GM12878 (cell line): ENCODE data around the gene DNAI2. TPM values are rescaled to one million over a fixed set of nuclear protein-coding genes. Genes with fewer than 3 reads are reported as not detected.

Experiments used
- BHLHE40 ChIP-seq, 2 experiments: fragments of 450-650 bp in 1 of 2; IDR thresholded peaks; 2 replicates each; pipeline ENCODE4 v1.6.1; 2011 to 2017; ENCODE audit warnings: low read depth in 2 of 2, borderline replicate concordance in 1 of 2, improper control_type of control experiment in 1 of 2, low read length in 1 of 2, mild to moderate bottlenecking in 1 of 2
- BRCA1 ChIP-seq: IDR thresholded peaks from 2 replicates; pipeline ENCODE4 v1.6.1; 2011; ENCODE audit warnings: low read depth, low read length, improper control_type of control experiment
- EP300 ChIP-seq, 2 experiments: fragments of 150-350 bp in 1 of 2; IDR thresholded peaks; 2 replicates each; pipeline ENCODE4 v1.6.1; 2011 to 2012; ENCODE audit warnings: low read depth in 2 of 2, low read length in 2 of 2, borderline replicate concordance in 1 of 2, improper control_type of control experiment in 1 of 2, inconsistent platforms in 1 of 2; ENCODE audit not compliant: control insufficient read depth in 1 of 2
- EZH2 ChIP-seq: IDR thresholded peaks from 2 replicates; pipeline ENCODE4 v1.6.1; 2012; ENCODE audit warnings: low read depth, mild to moderate bottlenecking, control low read depth, inconsistent platforms, low read length, borderline replicate concordance; ENCODE audit not compliant: control insufficient read depth
- FOXM1 ChIP-seq: IDR thresholded peaks from 2 replicates; pipeline ENCODE4 v1.6.1; 2012; ENCODE audit warnings: low read depth, mild to moderate bottlenecking, inconsistent platforms, low read length, moderate library complexity
- IRF3 ChIP-seq: fragments of 450-650 bp; IDR thresholded peaks from 2 replicates; pipeline ENCODE4 v1.6.1; 2014; ENCODE audit warnings: mild to moderate bottlenecking
- JUND ChIP-seq: IDR thresholded peaks from 2 replicates; pipeline ENCODE4 v1.6.1; 2012; ENCODE audit warnings: low read depth, mild to moderate bottlenecking, low read length, improper control_type of control experiment, moderate library complexity
- KLF5 ChIP-seq: fragments of 450-650 bp; IDR thresholded peaks from 2 replicates; pipeline ENCODE4 v1.6.1; 2014; ENCODE audit warnings: mild to moderate bottlenecking; ENCODE audit not compliant: partially characterized antibody
- MEF2B ChIP-seq: fragments of 450-650 bp; IDR thresholded peaks from 2 replicates; pipeline ENCODE4 v1.6.1; 2018; ENCODE audit warnings: mild to moderate bottlenecking, moderate library complexity; ENCODE audit not compliant: partially characterized antibody, poor library complexity, severe bottlenecking
- MTA2 ChIP-seq: fragments of 450-650 bp; IDR thresholded peaks from 2 replicates; pipeline ENCODE4 v1.6.1; 2016; ENCODE audit warnings: low read depth, mild to moderate bottlenecking, moderate library complexity
- NFXL1 ChIP-seq: fragments of 450-650 bp; IDR thresholded peaks from 2 replicates; pipeline ENCODE4 v1.6.1; 2017; ENCODE audit warnings: antibody characterized with exemption, mild to moderate bottlenecking, borderline replicate concordance
- NFYA ChIP-seq: IDR thresholded peaks from 2 replicates; pipeline ENCODE4 v1.6.1; 2011; ENCODE audit warnings: low read depth, mild to moderate bottlenecking, low read length, improper control_type of control experiment, borderline replicate concordance
- PBX3 ChIP-seq: IDR thresholded peaks from 2 replicates; pipeline ENCODE4 v1.6.1; 2011; ENCODE audit warnings: mild to moderate bottlenecking, low read depth, low read length, moderate library complexity; ENCODE audit not compliant: insufficient replicate concordance
- PKNOX1 ChIP-seq: fragments of 450-650 bp; IDR thresholded peaks from 2 replicates; pipeline ENCODE4 v1.6.1; 2016; ENCODE audit warnings: mild to moderate bottlenecking
- POU2F2 ChIP-seq: IDR thresholded peaks from 3 replicates; pipeline ENCODE4 v1.6.1; 2011; ENCODE audit warnings: low read depth, mild to moderate bottlenecking, low read length, borderline replicate concordance
- RELB ChIP-seq: fragments of 450-650 bp; IDR thresholded peaks from 2 replicates; pipeline ENCODE4 v1.6.1; 2017; ENCODE audit warnings: low read depth, mild to moderate bottlenecking, moderate library complexity
- SKIL ChIP-seq: fragments of 450-650 bp; IDR thresholded peaks from 2 replicates; pipeline ENCODE4 v1.6.1; 2017; ENCODE audit warnings: mild to moderate bottlenecking, low read depth, inconsistent platforms; ENCODE audit not compliant: poor library complexity, severe bottlenecking
- TCF3 ChIP-seq: IDR thresholded peaks from 2 replicates; pipeline ENCODE4 v1.6.1; 2012; ENCODE audit warnings: low read depth, mild to moderate bottlenecking, low read length, borderline replicate concordance; ENCODE audit not compliant: insufficient read depth
- polyA plus RNA-seq, 11 experiments: library from polyadenylated mRNA; depleted of rRNA in 4 of 11; unstranded in 6 of 11; stranded (reverse) in 5 of 11; fragments of >200 nt; fragmentation: Nextera tagmentation in 4 of 11; fragmentation: Illumina TruSeq in 1 of 11; extraction: Ambion mirVana in 4 of 11; extraction: Trizol in 1 of 11; gene quantifications; 1 replicate in 1 of 11; 2 replicates in 10 of 11; pipeline versions ENCODE4 v1.2.1 to v1.2.3, GENCODE V29; 2011 to 2016; ENCODE audit warnings: inconsistent platforms in 2 of 11, missing spikeins in 2 of 11, low read depth in 1 of 11
- total RNA-seq, 4 experiments: library from RNA; depleted of rRNA in 3 of 4; stranded (reverse); fragments of >200 nt in 3 of 4; fragmentation: Illumina TruSeq in 1 of 4; extraction: Trizol in 1 of 4; gene quantifications; 2 replicates each; pipeline versions ENCODE4 v1.2.1 to v1.2.3, GENCODE V29; 2013 to 2021

Gene DNAI2
- total and polyA plus RNA-seq, 10 of the 15 experiments (the other 5 are each of a cell fraction or from before 2014, with no cell fraction given), result 0.04 to 1.8 (median 0.13) TPM

- TF ChIP-seq EP300 (IDR thresholded peaks at IDR 0.05; ENCODE audit: borderline replicate concordance in 1 of 2, control insufficient read depth in 1 of 2, low read depth in 2 of 2, low read length in 2 of 2) (no peak), NFXL1 (no peak), BRCA1 (no peak), IRF3 (no peak), BHLHE40 (IDR thresholded peaks at IDR 0.05; ENCODE audit: borderline replicate concordance in 1 of 2, low read depth in 2 of 2, low read length in 1 of 2) (peak; percentile 31 to 42; a peak in 1 of 4 replicates), TCF3 (no peak), KLF5 (peak; percentile 16), MTA2 (no peak; the same call in 1 of the 2 replicates), PKNOX1 (0 out of 2 replicates have a peak, but pooled peaks have one; percentile 5), PBX3 (no peak), EZH2 (no peak), SKIL (no peak), NFYA (no peak), POU2F2 (no peak), MEF2B (peak; percentile 46), JUND (no peak), RELB (0 out of 2 replicates have a peak, but pooled peaks have one; percentile 21), FOXM1 (no peak)
These were observed 6.1 kb downstream of the DNAI2 start (continued) for GRCh38 chr17:74280093-74280513.
